AG04449 (cell line): ENCODE measurements around the gene IKZF2.

Source experiments
- CTCF ChIA-PET: fragments of 350-600 bp; formaldehyde crosslinking; extraction: SDS; loops from one replicate; lab custom pipeline; 2021; ENCODE audit warnings: antibody characterized with exemption; lab: Yijun Ruan, JAX
- POLR2A ChIA-PET: fragments of 400-600, 350-600 bp; formaldehyde crosslinking; extraction: SDS; loops from one replicate; lab custom pipeline; 2020; ENCODE audit warnings: antibody characterized with exemption, inconsistent platforms; lab: Yijun Ruan, JAX
- DNase-seq: peaks from one replicate; pipeline ENCODE4 v3.0.0-alpha.2; 2010; ENCODE audit warnings: low read depth, low spot score
- H3K4me3 ChIP-seq: 2 replicates; pipeline ENCODE4 v1.5.1; 2011; ENCODE audit warnings: low read depth, mild to moderate bottlenecking, control low read depth, low read length
- CTCF ChIP-seq: IDR thresholded peaks from one replicate; pipeline ENCODE4 v1.5.1; 2011; ENCODE audit warnings: mild to moderate bottlenecking, moderate library complexity, low read length, control low read depth, inconsistent platforms; ENCODE audit not compliant: insufficient read depth; ENCODE audit errors: missing control alignments

The IKZF2 gene

GRCh38 chr2:213089438-213089837 lies 62.0 kb downstream of the IKZF2 start:
- no peak for TF ChIP-seq CTCF
- CTCF ChIA-PET, result interaction anchor here (0.6 kb wide), 1 partner anchor 8 kb away, joined by 3 read pairs; no protein-coding TSS in a partner anchor

GRCh38 chr2:213087040-213087439 lies 64.4 kb downstream of the IKZF2 start:
- ChIA-PET POLR2A (no interaction called here), CTCF (no interaction called here)
- DNase-seq, result no peak
- H3K4me3 ChIP-seq, result no peak overlapping the region
- no peak for TF ChIP-seq CTCF

More at GRCh38 chr2:213089438-213089837, 62.0 kb downstream of the IKZF2 start:
- no peak overlapping the region for H3K4me3 ChIP-seq
- DNase-seq, result no peak
- POLR2A ChIA-PET, result no interaction called here

GRCh38 chr2:213086571-213086970 lies 64.8 kb downstream of the IKZF2 start:
- POLR2A ChIA-PET, result no interaction called here
- DNase-seq, result no peak
- CTCF ChIA-PET, result no interaction called here
- H3K4me3 ChIP-seq, result no peak overlapping the region
- no peak for TF ChIP-seq CTCF

GRCh38 chr2:213086050-213086449 lies 65.4 kb downstream of the IKZF2 start:
- TF ChIP-seq CTCF, result no peak
- H3K4me3 ChIP-seq, result no peak overlapping the region
- ChIA-PET CTCF (no interaction called here), POLR2A (no interaction called here)
- DNase-seq, result no peak

GRCh38 chr2:213085538-213085937 lies 65.9 kb downstream of the IKZF2 start:
- DNase-seq, result no peak
- CTCF ChIA-PET, result no interaction called here
- TF ChIP-seq CTCF, result no peak
- H3K4me3 ChIP-seq, result no peak overlapping the region
- POLR2A ChIA-PET, result no interaction called here

GRCh38 chr2:213084261-213084660 lies 67.2 kb downstream of the IKZF2 start:
- CTCF ChIA-PET, result no interaction called here
- no peak for TF ChIP-seq CTCF
- POLR2A ChIA-PET, result no interaction called here
- no peak for DNase-seq
- no peak overlapping the region for H3K4me3 ChIP-seq
